ENCODE measurements around the gene DPCD.

Gene DPCD

GRCh38 chr10:101569622-101570427 is 18.3 kb upstream of the DPCD start:
- Histone ChIP-seq H3K4me1 (ENCODE audit: insufficient read depth, poor library complexity, severe bottlenecking) (no peaks in the 10 kb centered on the region), H3K36me3 (ENCODE audit: low read depth) (no peaks in the 10 kb centered on the region), H3K27me3 (ENCODE audit: insufficient read depth, poor library complexity, severe bottlenecking) (peaks cover 19% of the 10 kb centered on the region), H3K4me3 (ENCODE audit: severe bottlenecking) (peak overlapping the region; percentile 47), H3K27ac (ENCODE audit: poor library complexity, severe bottlenecking) (no peak overlapping the region), H3K9me3 (ENCODE audit: severe bottlenecking) (no peaks in the 10 kb centered on the region)
- TF ChIP-seq CTCF (IDR thresholded peaks at IDR 0.05; ENCODE audit: poor library complexity, severe bottlenecking): peak; percentile 92
- ATAC-seq (ENCODE audit: low read depth) (peak; percentile 77), DNase-seq (ENCODE audit: low spot score) (peak; percentile 75)

- ATAC-seq (ENCODE audit: low read depth) (peak; percentile 17), DNase-seq (ENCODE audit: low spot score) (peak; percentile 50)
- H3K27ac ChIP-seq (ENCODE audit: poor library complexity, severe bottlenecking): no peak overlapping the region
These were observed 17.5 kb upstream of the DPCD start for GRCh38 chr10:101570428-101571270.

GRCh38 chr10:101571271-101571925 is 16.7 kb upstream of the DPCD start:
- no peak for ATAC-seq (ENCODE audit: low read depth)
- H3K27me3 ChIP-seq (ENCODE audit: insufficient read depth, poor library complexity, severe bottlenecking): peaks cover 10% of the 10 kb centered on the region
- no peaks in the 10 kb centered on the region for H3K4me1 ChIP-seq (ENCODE audit: insufficient read depth, poor library complexity, severe bottlenecking)
- H3K27ac ChIP-seq (ENCODE audit: poor library complexity, severe bottlenecking): no peak overlapping the region
- H3K36me3 ChIP-seq (ENCODE audit: low read depth): no peaks in the 10 kb centered on the region
- no peak overlapping the region for H3K4me3 ChIP-seq (ENCODE audit: severe bottlenecking)
- no peak for DNase-seq (ENCODE audit: low spot score)
- no peaks in the 10 kb centered on the region for H3K9me3 ChIP-seq (ENCODE audit: severe bottlenecking)
- TF ChIP-seq CTCF (IDR thresholded peaks at IDR 0.05; ENCODE audit: poor library complexity, severe bottlenecking): no peak

More at GRCh38 chr10:101570428-101571270, 17.5 kb upstream of the DPCD start:
- Histone ChIP-seq H3K4me3 (ENCODE audit: severe bottlenecking) (peak overlapping the region; percentile 47), H3K4me1 (ENCODE audit: insufficient read depth, poor library complexity, severe bottlenecking) (no peaks in the 10 kb centered on the region), H3K9me3 (ENCODE audit: severe bottlenecking) (no peaks in the 10 kb centered on the region), H3K36me3 (ENCODE audit: low read depth) (no peaks in the 10 kb centered on the region), H3K27me3 (ENCODE audit: insufficient read depth, poor library complexity, severe bottlenecking) (peaks cover 17% of the 10 kb centered on the region)
- peak; percentile 72 for TF ChIP-seq CTCF (IDR thresholded peaks at IDR 0.05; ENCODE audit: poor library complexity, severe bottlenecking)

- TF ChIP-seq CTCF (IDR thresholded peaks at IDR 0.05; ENCODE audit: poor library complexity, severe bottlenecking): no peak
- Histone ChIP-seq H3K36me3 (ENCODE audit: low read depth) (no peaks in the 10 kb centered on the region), H3K27ac (ENCODE audit: poor library complexity, severe bottlenecking) (no peak overlapping the region), H3K27me3 (ENCODE audit: insufficient read depth, poor library complexity, severe bottlenecking) (peaks cover 2% of the 10 kb centered on the region), H3K4me3 (ENCODE audit: severe bottlenecking) (no peak overlapping the region), H3K9me3 (ENCODE audit: severe bottlenecking) (no peaks in the 10 kb centered on the region), H3K4me1 (ENCODE audit: insufficient read depth, poor library complexity, severe bottlenecking) (no peaks in the 10 kb centered on the region)
- DNase-seq (ENCODE audit: low spot score) (no peak), ATAC-seq (ENCODE audit: low read depth) (no peak)
These were observed 16.0 kb upstream of the DPCD start for GRCh38 chr10:101572126-101572525.

Data from RWPE2 (cell line).